GDM1 (cell line): ENCODE results near the gene DSG3.
"Not testable (repeated sequence)": the region's sequence is repeated elsewhere in the genome, so short reads cannot be mapped to it uniquely, and the experiment has no call there.

ENCODE experiments used
- DNase-seq: peaks from one replicate; lab custom pipeline; 2025; lab: John Stamatoyannopoulos, UW

DSG3 gene

DNA sequence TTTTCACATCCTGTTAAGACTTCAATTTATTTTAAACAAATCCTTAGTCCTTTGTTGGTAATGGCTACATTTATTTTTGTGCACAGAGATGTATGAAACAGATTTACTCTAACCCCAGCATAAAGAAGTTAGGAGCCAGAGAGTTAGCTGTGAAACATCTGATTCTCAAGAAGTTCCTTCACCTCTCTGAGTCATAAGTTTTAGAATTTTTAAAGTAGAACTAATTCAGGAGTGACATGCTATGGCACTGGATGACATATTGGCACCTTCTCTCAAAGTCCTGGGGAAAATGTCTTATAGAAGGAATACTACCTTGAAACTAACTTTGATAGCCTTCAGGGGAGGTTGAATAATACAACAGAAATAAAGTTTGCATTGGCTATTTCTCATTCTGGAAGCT, 44.0 kb downstream of the DSG3 start:
- DNase-seq, result no peak

GRCh38 chr18:31492671-31493070, 45.1 kb downstream of the DSG3 start:
- DNase-seq, result no peak

DNA sequence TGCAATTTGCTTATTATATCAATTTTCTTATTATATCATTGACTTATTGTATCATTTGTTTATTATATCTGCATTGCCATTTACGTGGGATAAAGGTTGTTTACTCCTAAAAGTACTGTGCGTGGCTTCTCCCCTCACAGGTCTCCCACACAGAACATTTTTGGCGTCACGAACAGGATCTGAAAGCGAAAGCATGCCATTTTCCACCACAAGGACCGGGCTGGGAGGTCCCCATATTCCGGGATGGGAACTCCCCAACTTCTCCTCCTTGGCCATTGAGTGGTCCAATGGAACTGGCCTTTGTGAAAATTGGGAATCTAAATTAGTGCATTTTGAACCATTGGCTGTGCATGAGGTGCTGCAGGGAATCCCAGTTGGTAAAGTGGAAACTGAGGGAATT, 45.6 kb downstream of the DSG3 start:
- DNase-seq, result no peak

- DNase-seq, result no peak
Measured at GRCh38 chr18:31493941-31494340, 46.4 kb downstream of the DSG3 start.

DNA sequence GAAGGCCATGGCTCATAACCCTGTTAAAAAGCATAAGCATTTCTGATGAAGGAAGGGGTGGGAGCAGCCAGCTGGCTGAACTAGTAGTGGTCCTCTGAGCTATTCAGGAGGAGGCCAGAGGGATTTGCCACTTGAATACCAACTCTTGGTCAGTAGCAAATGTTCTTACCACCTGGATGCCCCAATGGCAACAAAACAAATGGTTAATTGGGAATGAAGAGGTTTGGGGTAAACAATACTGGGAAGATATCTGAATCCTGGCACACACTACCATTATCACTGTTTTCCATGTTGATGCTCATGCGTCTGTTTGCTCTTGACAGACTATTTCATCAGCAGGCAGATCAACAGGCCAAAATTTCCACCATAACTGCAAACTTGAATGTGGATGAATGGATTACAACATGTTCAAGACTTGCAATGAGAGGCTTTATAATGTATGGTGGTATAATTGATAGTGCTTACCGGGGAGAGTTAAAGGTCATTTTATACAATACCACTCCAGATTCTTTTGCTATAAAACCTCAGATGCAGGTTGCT, 47.2 kb downstream of the DSG3 start:
- DNase-seq, result not testable (repeated sequence)

- DNase-seq, result no peak
Measured at GRCh38 chr18:31497404-31497835, 49.9 kb downstream of the DSG3 start.

DNA sequence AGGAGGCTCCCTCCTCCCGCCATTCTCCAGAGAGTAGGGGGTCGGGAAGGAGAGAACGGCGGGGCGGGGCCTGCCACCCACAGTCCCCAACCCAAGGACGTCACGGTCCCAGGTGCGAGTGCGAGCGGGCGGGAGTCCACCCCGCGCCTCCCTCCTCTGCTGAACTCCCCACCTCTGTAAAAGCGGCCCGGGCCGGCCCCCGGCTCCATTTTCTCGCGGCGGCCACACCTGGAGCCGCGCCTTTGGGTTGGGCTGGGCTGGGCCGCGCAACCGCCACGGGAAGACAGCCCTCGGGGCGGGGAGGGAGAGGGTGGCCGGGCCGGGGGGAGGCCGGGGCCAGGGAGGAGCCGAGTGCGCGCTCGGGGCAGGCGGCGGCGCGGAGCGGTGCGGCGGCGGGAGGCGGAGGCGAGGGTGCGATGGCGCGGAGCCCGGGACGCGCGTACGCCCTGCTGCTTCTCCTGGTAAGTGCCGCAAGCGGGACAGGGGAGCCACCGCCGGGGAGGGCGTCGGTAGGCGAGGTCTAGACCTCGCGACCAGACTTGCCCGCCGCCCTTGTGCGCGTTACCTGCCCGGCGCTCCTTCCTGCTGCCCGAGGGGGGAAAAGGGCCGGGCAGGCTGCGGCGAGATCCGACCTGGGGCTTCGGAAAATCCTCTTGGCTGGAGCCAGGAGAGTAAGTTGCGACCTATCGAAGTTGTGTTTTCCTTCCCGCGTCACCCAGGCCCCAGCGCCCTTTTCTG, 50.5 kb downstream of the DSG3 start, which contains the start of gene DSG2:
Gene DSG2, plus strand, starts transcription at position 342 of the 738 bp plus-strand sequence. Its CDS starts 75 bp downstream, at position 417.
- peak; percentile 74 for DNase-seq

DNA sequence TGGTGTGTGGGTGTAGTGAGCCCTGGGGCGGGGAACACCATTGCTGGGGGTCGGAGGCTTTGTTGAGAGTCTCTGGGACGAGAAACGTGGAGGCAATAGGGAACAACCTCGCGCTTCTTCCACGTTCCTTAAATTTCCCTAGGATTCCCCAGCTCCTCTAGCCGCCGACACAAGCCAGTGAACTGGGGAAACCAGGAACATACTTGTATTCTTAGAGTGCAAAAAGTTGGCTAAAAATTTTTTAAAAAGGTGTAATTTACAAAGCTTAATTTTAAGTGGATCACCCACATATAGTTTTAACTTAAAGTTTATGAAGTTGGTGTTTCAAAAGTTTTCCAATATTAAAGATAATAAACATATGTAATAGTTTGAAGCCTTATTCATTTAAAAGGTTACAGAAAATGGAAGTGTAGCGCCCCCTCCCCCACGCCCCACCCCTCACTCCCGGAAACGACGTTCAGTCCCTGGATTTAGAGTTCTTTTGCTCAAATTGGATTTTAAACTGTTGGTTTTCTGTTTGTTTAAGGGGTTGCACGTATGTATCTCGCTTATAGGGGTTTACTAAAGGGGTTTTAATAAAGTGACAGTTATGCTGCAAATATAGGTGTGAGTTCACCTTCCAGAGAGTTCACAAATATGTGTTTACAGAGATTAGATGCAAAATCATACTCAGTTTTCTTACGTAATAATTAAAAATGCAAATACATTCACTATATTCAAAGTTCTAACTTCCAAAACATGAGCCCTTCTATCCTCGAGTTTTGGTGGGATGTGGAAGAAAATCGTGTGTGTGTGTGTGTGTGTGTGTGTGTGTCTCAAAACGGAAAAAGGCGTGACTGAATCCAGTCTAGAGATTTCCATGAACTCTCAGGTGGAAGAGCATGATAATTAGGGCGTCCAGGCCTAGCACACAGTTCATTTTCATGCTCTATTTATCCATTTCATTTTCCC, 51.3 kb downstream of the DSG3 start:
- no peak for DNase-seq

DNA sequence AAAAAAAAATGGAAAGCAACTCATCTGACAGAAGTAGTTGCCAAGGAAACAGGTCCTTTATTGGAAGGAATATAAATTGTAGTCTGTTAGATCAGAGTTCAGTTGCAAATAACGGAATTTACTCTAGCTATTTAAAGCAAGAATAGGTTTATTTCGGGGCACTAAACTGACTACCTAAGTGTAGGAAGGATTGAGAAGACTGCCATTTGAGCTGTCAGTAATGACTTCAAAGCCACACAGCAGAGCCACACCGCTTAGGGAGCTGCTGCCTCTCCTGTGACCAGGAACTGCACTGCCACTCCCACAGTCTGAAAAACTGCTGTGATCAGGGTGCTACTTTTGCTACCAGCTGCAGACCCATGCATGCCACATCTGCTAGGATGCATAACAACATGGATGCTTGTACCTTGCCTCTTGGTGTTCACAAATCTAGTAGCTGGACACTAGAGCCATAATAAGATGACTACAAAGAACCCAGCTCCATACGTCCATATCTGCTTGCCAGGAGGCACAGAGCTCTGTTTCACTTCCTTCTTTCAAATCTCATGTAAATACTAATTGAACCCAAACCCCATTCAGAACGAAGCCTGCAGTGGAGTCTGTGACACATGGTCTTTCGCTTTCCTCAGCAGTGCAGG, 52.6 kb downstream of the DSG3 start:
- DNase-seq, result peak; percentile 29

GRCh38 chr18:31503011-31503410, 55.5 kb downstream of the DSG3 start:
- no peak for DNase-seq

DNA sequence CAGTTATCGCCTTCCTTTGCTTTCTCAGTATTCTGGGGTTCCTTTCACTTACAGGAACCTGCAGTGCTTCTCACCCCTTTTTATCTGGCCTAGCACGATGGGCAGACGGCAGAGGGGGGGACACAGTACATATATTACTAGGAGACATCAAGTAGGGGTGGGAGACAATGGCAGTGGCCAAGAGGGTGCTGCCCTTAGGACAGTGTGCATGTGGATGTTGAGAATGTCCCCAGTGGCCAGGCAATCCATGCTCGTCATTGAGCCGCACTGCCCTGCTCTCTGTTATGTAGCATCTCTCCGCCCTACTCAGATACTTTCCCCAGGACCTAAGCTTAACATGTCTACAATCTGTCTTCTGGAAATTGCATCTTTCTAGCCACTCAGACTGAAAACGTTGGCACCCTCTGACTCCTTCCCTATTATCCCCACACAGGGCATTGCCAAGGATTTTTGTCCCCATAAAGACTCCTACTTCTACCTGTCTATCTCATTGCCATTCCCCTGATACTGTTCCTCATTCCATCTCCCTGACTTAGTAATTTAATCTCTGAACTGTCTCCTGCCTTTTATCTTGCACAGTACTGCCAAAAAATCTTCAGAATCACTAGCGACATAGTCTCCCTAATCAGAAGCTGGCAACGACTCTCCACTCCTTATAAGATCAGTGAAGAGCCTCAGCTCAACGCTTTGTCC, 57.1 kb downstream of the DSG3 start:
- no peak for DNase-seq

DNA sequence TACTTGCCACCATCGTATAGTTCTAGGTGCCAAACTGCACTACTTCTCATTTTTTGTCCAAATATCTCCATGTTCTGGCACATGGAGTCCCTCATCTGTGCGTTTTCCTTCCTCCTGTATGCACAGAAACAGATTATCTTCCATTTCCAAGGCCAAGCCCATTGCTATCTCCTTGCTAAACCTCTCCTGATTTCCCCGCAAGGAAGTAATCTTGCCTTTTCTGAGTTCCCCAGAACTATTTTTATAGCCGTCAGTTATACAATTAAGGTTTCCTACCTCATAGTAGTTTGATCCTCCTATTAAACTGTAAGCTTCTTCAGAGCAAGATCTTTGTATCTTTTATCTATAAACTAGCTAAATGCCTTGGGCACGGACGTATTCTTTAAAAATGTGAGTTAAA, 57.6 kb downstream of the DSG3 start:
- DNase-seq, result peak; percentile 42

DNA sequence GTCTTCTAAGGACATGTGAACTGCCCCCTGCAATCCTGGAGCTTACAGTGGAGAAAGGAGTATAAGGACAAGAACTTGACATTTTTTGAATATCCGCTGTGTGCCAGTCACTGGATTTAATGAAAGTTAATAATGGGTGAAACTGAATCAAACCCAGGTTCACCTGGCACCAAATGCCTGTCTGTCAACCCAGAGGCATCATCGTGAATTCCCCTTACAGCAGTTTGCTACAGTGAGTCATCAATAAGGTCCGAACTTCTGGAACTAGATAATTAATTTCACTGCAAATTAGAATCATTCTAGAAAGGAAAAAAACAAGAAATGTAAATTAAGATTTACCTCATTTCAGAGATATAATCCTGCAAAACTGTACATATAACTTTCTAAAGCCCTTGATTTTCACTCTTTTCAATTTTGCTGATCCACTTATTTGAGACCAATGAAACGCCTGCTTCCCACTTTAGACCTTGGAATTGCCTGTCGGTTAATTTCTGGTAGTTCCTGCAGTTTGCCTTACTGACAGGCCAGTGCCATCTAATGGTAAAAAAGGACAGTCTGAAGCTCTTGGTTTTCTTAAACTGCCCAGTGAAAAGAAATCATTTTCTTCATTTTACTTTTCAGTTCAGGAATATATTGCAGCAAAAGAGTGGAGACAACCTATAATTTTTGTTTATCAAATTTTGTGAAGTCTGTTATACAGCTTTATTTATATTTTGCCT, 58.6 kb downstream of the DSG3 start:
- DNase-seq, result no peak

- DNase-seq, result not testable (repeated sequence)
Measured at GRCh38 chr18:31507124-31507523, 59.6 kb downstream of the DSG3 start.

GRCh38 chr18:31508781-31509180, 61.2 kb downstream of the DSG3 start:
- DNase-seq, result no peak

GRCh38 chr18:31509571-31509970, 62.0 kb downstream of the DSG3 start:
- DNase-seq, result no peak

GRCh38 chr18:31510319-31510718, 62.8 kb downstream of the DSG3 start:
- no peak for DNase-seq

DNA sequence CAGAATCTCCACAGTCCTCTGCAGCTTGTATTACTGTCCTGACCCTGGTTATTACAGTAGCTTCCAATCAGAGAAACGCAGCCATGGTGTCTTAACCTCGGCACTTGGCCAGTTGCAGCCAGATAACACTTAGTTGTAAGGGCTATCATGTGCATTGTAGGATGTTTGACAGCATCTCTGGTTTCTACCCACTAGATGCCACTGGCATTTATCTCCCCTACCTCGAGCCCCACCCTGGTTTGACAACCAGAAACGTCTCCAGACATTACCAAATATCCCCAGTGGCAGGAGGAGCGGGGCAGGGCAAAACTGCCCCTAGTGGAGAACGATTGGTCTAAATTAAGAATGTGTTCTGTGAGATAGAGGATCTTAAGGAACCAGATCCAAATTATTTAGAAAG, 63.6 kb downstream of the DSG3 start:
- DNase-seq, result no peak

DNA sequence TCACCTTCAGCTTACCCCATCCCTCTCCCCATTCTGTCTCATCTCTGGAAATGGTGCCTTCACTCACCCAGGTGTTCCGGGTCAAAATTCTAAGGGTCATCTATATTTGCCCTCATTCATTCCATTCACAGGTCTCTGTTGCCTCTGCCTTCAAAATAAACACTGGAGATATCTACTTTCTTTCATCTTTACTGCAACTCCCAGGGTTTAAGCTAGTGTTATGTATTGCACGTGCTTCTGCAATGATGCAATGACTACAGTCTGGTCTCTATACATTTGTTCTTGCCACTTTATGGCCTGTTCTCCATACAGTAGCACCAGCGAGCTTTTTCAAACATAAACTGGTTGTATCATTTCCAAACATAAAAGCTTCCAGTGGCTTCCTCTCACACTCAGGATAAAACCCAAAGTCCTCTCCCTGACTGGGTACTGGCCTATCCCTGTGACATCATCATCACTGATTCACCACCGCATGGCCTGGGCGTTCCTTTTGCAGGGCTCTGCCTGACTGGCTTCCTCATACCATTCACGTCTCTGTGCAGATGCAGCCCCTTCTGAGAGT, 64.7 kb downstream of the DSG3 start:
- no peak for DNase-seq

- DNase-seq, result no peak
Measured at GRCh38 chr18:31513189-31513935, 65.8 kb downstream of the DSG3 start.
